ENCODE data around the gene ADAMTS4.

ADAMTS4 gene

GRCh38 chr1:161196521-161197451 is 2.1 kb downstream of the ADAMTS4 start:
- in situ Hi-C loops (cut with MboI; ENCODE audit: low sequenced_read_pairs) = loop anchor here (5.0 to 25.0 kb wide), 2 partner anchors 171 to 541 kb away; partner anchors contain the start of genes CFAP126 and DUSP12

DNA sequence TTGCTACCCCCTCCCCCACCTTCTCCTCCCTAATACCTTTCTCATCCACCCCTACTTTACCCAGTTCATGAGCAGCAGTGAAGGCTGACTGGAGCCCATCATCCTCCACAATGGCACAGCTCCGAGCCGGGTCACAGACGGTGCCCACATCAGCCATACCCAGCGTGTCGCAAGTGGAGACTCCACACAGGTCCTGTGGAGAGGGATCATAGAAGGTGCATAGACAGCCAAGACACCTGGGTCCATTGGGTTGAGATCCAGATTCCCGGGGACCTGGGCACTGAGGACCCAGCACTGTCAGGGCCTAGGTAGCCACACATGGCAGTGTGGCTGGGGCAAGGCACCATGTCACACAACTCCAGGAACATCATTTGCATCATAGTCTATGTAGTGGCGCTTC is 2.7 kb downstream of the ADAMTS4 start:
- in situ Hi-C loops (cut with MboI; ENCODE audit: low sequenced_read_pairs) = loop anchor here (5.0 to 25.0 kb wide), 2 partner anchors 171 to 541 kb away; partner anchors contain the start of genes CFAP126 and DUSP12

DNA sequence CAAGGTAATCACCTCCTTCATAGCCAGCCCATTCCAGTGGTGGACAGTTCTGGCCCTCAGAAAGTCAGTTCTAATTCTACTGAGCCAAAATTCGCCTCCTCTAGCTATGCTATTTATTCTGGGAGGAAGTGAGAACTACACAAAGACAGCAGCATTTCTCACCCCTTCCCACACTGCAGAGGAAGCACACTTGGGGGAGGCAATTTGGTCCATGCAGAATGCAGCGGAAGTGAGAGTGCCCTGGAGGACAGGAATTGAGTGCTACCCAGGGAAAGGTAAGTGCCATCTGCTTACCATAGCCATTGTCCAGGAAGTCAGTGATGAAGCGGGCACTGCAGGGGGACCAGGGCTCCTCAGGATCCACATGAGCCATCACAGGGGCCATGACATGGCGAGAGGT is 3.7 kb downstream of the ADAMTS4 start:
- in situ Hi-C loops (cut with MboI; ENCODE audit: low sequenced_read_pairs) = loop anchor here (5.0 to 25.0 kb wide), 2 partner anchors 172 to 542 kb away; partner anchors contain the start of genes CFAP126 and DUSP12

DNA sequence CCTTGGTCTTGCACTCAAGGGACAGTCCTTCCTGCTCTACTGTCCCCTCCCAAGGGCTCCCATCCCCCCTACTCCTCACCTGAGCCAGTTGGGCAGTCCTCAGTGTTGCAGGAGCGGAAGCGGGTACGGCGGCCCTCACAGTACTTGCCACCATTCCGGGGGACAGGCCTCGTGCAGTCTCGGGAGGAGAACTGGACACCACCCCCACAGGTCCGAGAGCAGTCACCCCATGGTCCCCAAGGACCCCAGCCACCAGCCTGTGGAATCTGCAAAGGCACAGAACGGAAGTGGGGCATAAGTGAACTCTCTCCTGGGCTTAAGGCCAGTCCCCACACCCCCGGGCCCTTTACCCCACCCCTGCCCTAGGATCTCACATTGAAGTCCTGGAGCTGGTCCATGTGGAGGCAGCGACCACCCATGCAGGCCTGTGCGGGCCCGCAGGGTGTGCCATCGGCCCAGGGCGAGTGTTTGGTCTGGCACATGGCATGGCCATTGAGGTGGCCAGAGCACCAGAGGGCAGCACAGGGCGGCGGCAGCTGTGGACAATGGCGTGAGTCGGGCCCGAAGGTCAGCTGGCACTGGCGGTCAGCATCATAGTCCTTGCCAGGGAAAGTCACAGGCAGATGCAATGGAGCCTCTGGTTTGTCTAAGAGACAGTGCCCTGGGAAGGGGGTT is 5.2 kb downstream of the ADAMTS4 start:
- in situ Hi-C loops (cut with MboI; ENCODE audit: low sequenced_read_pairs) = loop anchor here (25.0 kb wide), 1 partner anchor 544 kb away; the partner anchor contains the start of gene DUSP12

DNA sequence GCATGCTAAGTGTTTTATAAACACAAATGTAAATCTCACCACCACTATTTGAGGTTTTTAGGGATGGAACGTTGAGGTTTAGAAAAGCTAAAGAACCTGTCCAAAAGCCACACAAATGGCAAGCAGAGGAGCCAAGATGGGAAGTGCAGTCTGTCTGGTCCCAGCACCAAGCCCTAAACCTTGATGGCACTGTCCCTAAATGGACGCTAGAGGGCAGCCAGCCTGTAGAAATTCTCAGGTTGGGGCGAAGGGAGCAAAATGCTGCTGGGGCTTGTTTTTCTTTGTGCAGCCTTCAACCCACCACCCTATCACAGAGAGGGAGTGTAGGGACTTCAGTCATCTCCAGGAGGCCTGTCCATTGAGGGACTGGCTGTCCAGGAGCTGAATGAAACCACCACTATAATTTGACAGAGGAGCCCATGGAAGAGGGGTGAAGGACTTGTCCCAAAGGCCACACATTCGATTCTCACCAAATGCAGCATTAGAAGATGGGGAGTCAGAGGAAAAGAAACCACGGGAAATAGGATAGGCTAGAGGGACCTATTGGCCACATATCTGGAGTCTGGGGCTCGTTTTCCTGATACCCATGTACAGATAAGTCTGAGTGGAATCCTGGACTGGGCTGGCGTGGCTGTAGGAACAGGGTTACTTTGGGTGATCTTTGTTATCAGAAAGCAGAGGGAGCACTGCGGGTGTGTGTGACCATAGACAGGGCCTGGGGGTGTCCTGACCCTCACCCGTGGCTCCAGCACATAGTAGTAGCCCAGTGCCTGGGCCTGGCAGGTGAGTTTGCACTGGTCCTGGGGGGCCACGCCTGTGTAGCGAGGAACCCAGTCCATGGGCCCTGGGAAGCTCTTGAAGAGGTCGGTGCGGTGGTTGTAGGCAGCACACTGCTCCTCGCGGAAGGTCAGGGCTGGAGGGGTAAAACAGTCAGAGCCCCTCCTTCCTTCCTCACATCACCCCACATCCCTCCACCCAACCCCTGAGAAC is 6.1 kb downstream of the ADAMTS4 start:
- in situ Hi-C loops (cut with MboI; ENCODE audit: low sequenced_read_pairs) = loop anchor here (25.0 kb wide), 1 partner anchor 545 kb away; the partner anchor contains the start of gene DUSP12

DNA sequence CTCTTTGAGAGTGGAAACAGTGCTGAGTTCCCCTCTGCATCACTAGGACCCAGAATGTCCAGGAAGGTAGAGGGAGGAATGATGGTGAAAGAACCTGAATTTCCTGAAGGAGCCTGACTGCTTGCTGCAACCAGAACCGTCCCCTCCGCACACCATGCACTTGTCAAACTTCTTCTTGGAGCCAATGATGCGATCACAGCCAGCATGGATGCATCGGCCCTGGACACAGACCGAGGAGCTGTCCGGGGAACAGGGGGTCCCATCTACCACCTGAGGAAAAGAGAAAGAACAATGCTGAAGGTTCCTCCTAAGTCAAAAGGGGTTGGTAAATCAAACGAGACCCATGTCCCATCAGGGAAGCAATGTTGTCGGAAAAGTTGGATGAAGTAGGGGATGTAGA is 6.9 kb downstream of the ADAMTS4 start:
- in situ Hi-C loops (cut with MboI; ENCODE audit: low sequenced_read_pairs) = loop anchor here (25.0 kb wide), 1 partner anchor 545 kb away; the partner anchor contains the start of gene DUSP12

GRCh38 chr1:161190962-161191521 is 7.8 kb downstream of the ADAMTS4 start:
- in situ Hi-C loops (cut with MboI; ENCODE audit: low sequenced_read_pairs) = loop anchor here (25.0 kb wide), 1 partner anchor 546 kb away; the partner anchor contains the start of gene DUSP12

DNA sequence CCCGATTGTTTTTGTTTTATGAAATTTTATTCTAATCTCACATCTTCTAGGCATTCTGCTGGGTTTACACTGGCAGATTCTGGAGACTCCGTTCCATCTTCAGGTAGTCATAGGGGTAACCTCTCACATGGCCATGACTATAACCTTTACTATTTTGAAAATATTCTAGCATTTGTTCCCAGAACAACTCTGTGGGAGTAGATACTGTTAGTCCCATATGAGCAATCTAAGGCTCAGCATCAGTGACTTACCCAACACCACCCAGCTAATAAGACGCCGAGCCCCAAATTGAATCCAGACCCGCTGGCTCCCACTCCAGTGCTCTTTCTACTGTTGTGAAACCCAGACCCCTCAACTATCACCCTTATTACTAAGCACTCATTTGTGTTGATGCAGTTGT is 9.8 kb downstream of the ADAMTS4 start:
- in situ Hi-C loops (cut with MboI; ENCODE audit: low sequenced_read_pairs) = loop anchor here (25.0 kb wide), 1 partner anchor 548 kb away; the partner anchor contains the start of gene DUSP12

DNA sequence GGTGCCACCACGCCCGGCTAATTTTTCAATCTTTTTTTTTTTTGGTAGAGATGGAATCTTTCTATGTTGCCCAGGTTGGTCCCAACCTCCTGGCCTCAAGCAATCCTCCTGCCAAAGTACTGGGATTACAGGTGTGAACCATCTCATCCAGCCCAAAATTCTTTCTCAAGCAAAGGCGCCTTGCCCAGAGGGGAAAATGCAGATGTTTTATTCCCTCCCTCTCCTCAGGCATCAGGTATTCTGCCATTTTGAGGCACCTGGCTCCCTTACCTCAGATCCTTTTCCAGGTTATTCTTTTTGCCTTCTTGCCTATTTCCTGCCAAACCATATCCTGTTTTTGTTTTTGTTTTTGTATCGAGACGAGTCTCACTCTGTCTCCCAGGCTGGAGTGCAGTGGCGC is 10.5 kb downstream of the ADAMTS4 start:
- in situ Hi-C loops (cut with MboI; ENCODE audit: low sequenced_read_pairs) = loop anchor here (25.0 kb wide), 1 partner anchor 549 kb away; the partner anchor contains the start of gene DUSP12

DNA sequence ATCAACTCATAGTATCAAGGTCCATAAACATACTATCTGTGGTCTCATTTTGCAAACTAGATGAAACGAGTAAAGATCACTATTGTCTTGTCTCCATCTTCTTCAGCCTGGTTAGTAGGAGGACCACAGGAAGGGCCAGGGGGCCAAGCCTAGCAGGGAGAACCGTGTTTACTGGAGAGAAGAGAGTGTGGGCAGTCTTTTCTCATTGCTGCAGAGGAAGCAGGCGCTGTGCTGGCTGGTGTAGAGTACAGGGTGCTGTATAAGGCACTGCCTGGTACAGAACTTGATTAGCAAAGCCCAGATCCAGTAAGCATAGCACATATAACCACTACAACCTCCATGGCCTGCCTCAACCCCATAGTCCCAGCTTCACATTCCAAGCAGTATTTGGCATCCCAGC is 11.5 kb downstream of the ADAMTS4 start:
- in situ Hi-C loops (cut with MboI; ENCODE audit: low sequenced_read_pairs) = loop anchor here (25.0 kb wide), 1 partner anchor 550 kb away; the partner anchor contains the start of gene DUSP12

GRCh38 chr1:161185732-161186311 is 13.0 kb downstream of the ADAMTS4 start:
- in situ Hi-C loops (cut with MboI; ENCODE audit: low sequenced_read_pairs) = loop anchor here (25.0 kb wide), 1 partner anchor 551 kb away; the partner anchor contains the start of gene DUSP12

GRCh38 chr1:161185282-161185682 is 13.6 kb downstream of the ADAMTS4 start:
- in situ Hi-C loops (cut with MboI; ENCODE audit: low sequenced_read_pairs) = loop anchor here (25.0 kb wide), 1 partner anchor 552 kb away; the partner anchor contains the start of gene DUSP12

DNA sequence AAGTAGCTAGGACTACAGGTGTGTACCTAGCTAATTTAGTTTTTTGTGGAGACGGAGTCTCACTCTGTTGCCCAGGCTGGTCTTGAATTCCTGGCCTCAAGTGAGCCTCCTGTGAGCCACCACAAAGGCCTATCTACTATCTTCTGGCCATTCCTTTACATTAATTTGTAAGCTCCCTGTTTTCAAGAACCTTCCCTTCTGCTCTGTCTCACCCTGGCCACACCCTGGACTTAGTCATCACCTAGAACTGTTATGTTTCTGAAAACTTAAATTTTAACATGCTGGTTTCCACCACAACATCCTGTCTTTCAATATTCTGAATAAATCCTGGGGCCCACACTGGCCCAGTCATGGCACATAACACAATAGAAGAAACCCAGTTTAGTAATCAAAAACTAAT is 16.6 kb downstream of the ADAMTS4 start:
- in situ Hi-C loops (cut with MboI; ENCODE audit: low sequenced_read_pairs) = loop anchor here (25.0 kb wide), 1 partner anchor 555 kb away; the partner anchor contains the start of gene DUSP12

DNA sequence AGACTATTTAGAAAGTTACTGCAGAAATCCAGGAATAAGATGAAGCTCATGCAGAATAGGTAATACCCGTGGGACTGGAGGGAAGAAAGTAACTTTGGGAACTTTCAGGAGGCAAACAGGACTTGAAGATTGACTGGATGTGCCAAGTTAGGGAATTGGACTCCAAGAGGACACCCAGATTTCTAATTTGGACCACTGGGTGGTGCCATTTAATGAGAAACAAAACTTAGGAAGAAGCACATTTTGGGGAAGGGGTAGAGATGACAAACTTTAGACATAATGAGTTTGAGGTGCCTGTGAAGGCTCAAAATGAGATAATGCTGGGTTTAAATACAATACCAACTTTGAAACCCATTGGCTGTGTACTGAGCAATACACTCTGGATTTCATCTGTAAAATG is 18.2 kb downstream of the ADAMTS4 start:
- in situ Hi-C loops (cut with MboI; ENCODE audit: low sequenced_read_pairs) = loop anchor here (25.0 kb wide), 1 partner anchor 557 kb away; the partner anchor contains the start of gene DUSP12

GRCh38 chr1:161179698-161180097 is 19.2 kb downstream of the ADAMTS4 start:
- in situ Hi-C loops (cut with MboI; ENCODE audit: low sequenced_read_pairs) = loop anchor here (25.0 kb wide), 1 partner anchor 558 kb away; the partner anchor contains the start of gene DUSP12

DNA sequence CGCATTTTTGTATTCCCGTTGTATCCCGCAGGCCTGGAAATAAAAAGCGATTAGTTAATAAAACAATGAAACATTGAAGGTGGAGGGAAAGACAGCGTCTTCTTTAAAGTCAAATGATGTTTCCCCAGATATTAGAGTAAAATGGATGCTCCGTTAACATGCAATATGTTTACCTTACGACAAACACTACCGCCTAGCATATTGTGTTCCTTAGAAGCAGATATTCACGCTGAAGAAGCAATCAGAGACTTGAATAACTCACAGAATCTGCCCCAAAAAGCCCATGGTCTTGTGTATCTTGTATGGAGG is 21.0 kb downstream of the ADAMTS4 start:
- in situ Hi-C loops (cut with MboI; ENCODE audit: low sequenced_read_pairs) = loop anchor here (25.0 kb wide), 1 partner anchor 559 kb away; the partner anchor contains the start of gene DUSP12

GRCh38 chr1:161177112-161177935 is 21.5 kb downstream of the ADAMTS4 start, which contains the start of gene B4GALT3:
Gene B4GALT3, minus strand, starts transcription at chr1:161177507. Its CDS starts 1,447 bp downstream, at chr1:161176060.
- in situ Hi-C loops (cut with MboI; ENCODE audit: low sequenced_read_pairs) = loop anchor here (25.0 kb wide), 1 partner anchor 560 kb away; the partner anchor contains the start of gene DUSP12

Measured in HL-60/S4 (cell line).